Vagina (tissue), 2 donors: ENCODE measurements around the gene RASSF8.

Experiments used
- POLR2A ChIP-seq, 2 donors: fragments of 450-650 bp; IDR thresholded peaks; one replicate each; pipeline ENCODE4 v1.6.1; 2017; ENCODE audit warnings: antibody characterized with exemption in 2 of 2, mild to moderate bottlenecking in 2 of 2, moderate library complexity in 2 of 2
- POLR2AphosphoS5 ChIP-seq, 2 donors: sonication (generic); formaldehyde crosslinking; IDR thresholded peaks; one replicate each; pipeline ENCODE4 v1.9.0; 2017; ENCODE audit warnings: antibody characterized with exemption in 2 of 2, mild to moderate bottlenecking in 2 of 2, low read depth in 1 of 2; ENCODE audit not compliant: insufficient read depth in 1 of 2
- TF ChIP-seq, protein P1 (sequence below), 3 experiments: fragments of 450-650 bp in 2 of 3; fragments of 200-600 bp in 1 of 3; sonication (generic) in 1 of 3; IDR thresholded peaks; one replicate each; pipeline ENCODE4 v1.5.1; 2017 to 2019; ENCODE audit warnings: antibody characterized with exemption in 3 of 3, mild to moderate bottlenecking in 2 of 3, moderate library complexity in 2 of 3

DNA sequence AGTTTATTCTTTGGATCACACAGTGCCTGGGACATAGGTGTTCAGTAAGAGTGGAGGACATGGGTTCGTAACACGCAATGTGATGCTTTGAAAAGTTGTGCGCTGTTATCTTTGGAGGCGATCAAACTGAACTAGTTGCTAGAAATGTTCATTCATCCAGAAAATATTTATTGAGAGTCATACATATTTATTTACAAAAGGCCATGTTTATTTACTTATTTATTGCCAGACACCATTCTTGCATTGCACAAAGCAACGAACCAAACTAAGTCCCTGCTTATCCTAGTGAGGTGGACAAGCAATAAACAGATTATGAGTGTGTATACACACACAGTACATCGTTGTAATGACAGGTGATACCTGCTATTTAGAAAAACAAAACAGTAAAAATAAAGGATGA lies 153.8 kb downstream of the RASSF8 start:
- TF ChIP-seq POLR2A (IDR thresholded peaks at IDR 0.05) = no peak
- TF ChIP-seq, protein P1, sequence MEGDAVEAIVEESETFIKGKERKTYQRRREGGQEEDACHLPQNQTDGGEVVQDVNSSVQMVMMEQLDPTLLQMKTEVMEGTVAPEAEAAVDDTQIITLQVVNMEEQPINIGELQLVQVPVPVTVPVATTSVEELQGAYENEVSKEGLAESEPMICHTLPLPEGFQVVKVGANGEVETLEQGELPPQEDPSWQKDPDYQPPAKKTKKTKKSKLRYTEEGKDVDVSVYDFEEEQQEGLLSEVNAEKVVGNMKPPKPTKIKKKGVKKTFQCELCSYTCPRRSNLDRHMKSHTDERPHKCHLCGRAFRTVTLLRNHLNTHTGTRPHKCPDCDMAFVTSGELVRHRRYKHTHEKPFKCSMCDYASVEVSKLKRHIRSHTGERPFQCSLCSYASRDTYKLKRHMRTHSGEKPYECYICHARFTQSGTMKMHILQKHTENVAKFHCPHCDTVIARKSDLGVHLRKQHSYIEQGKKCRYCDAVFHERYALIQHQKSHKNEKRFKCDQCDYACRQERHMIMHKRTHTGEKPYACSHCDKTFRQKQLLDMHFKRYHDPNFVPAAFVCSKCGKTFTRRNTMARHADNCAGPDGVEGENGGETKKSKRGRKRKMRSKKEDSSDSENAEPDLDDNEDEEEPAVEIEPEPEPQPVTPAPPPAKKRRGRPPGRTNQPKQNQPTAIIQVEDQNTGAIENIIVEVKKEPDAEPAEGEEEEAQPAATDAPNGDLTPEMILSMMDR (IDR thresholded peaks at IDR 0.05) = no peak
- no peak for TF ChIP-seq POLR2AphosphoS5 (IDR thresholded peaks at IDR 0.05; ENCODE audit: insufficient read depth in 1 of 2, low read depth in 1 of 2)
